HL-60 (cell line): ENCODE data around the gene CASP3.
A peak's percentile ranks its signal among the peaks of the same experiment; 100 is the strongest.

Experiments used
- CTCF ChIP-seq: IDR thresholded peaks from one replicate; pipeline ENCODE4 v1.5.1; 2011; ENCODE audit warnings: low read length, control low read depth, inconsistent platforms; ENCODE audit not compliant: insufficient read depth
- GABPA ChIP-seq: IDR thresholded peaks from 2 replicates; pipeline ENCODE4 v1.6.1; 2012; ENCODE audit warnings: low read depth
- POLR2AphosphoS5 ChIP-seq: IDR thresholded peaks from 2 replicates; pipeline ENCODE4 v1.6.1; 2012; ENCODE audit warnings: low read depth
- REST ChIP-seq: IDR thresholded peaks from 2 replicates; pipeline ENCODE4 v1.6.1; 2012; ENCODE audit warnings: low read depth; ENCODE audit not compliant: insufficient replicate concordance
- SPI1 ChIP-seq: IDR thresholded peaks from 2 replicates; pipeline ENCODE4 v1.6.1; 2012; ENCODE audit warnings: low read depth, mild to moderate bottlenecking, borderline replicate concordance

- TF ChIP-seq CTCF (no peak), POLR2AphosphoS5 (peak; percentile 10; the same call in 1 of the 2 replicates), GABPA (no peak), REST (no peak), SPI1 (no peak)
These were observed 966 bp upstream of the CASP3 start for GRCh38 chr4:184649971-184650855.
